Midbrain (tissue), 1 donor: ENCODE data around the gene ABTB2.

Experiments
- DNase-seq: peaks from one replicate; lab custom pipeline; 2025; lab: John Stamatoyannopoulos, UW

Gene ABTB2

DNA sequence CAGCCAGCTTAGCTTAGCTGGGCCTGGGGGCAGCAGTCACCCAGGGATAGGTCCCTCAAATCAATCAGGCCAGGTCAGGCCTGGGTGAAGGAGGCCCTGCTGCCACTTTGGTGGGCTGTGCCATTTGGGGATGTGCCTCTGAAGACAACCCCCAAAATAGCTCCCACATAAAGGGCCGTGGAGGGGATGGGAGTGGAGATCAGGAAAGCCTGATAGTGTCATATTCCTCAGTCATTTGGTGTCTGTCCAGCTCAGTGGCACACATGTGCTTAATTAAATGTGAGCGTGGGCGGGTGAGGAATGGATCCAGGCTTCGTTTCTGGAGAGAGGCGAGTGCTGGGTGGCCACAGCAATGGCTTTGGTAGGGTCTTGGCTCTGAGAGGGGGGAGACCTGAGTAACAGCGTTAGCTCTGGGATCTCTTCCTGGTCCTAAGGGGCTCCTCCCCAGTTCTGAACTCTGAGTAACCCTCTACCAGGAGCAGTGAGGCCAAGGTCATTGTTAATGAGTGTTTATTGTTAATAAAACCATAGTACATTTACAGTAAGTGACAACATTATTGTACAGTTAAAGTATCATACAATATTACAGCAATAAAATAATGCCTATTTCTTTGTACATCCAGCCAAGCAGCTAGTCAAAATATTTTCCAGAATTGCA lies 207.2 kb downstream of the ABTB2 start:
- no peak for DNase-seq

DNA sequence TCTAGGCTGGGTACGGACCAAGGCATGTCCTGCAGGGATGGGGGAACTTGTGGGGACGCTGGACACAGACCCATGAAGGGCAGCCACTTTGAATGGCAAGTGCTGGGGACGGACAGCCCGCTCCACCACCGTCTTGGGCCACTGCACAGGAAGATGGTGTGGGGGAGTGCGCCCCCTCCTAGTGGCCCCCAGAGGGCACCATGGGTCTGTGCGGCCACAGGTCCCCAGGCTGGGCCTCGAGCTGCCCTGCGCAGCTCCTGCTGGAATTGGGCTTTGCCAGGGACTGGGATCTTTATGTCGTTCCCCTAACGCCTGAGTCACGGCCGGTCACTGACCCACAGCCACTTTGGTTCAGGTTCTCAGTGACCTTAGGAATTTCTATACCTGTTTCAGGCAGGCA lies 208.0 kb downstream of the ABTB2 start:
- DNase-seq = no peak

DNA sequence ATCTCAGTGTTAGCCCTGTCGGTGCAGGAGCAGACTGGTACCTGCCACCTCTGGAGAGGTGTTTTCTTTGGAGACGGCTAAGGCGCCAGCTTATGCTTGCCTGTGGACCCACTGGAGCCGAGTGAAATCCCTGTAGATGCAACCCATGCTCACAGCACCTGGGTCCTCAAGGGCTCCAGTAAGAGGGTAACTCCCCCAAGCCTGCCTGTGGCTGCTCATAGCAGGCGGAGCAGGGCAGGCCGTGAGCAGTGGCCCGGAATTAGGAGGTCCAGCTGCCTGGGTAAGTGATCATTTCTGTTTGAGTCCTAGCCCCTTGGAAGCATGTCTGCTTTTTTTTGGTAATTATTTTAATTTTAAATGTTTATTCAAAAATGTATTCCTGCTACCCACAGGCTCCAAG lies 208.5 kb downstream of the ABTB2 start:
- no peak for DNase-seq

DNA sequence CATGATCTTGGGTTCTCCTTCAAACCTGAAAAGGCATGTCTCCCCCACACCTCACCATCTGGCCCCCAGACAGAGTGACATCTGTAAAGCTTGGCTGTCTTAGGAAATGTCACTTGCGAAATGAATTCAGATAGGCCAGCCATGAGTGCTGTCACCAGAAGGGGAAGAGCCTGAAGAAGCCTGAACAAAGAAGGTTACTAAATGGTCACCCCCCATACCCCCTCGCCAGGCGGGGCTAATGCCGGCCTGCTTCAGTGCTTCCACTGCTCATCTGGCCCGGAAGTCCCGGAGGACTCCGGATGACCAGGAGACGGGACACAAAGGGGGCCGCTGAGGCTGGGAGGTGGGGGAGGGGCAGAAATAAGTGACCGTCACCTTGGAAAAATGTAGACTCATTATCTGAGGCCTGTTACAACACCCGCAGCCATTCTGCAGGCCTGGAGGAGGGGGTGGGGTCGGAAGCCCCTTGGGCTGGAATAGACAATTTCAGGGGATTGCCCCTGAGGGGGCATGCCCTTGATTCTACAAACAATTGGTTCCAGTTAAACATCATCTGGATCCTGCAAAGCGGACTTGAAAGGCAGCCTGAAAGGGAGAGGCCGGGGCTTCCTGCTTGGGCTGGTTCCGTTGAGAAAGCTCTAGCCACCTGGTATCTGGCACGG lies 209.2 kb downstream of the ABTB2 start:
- no peak for DNase-seq

DNA sequence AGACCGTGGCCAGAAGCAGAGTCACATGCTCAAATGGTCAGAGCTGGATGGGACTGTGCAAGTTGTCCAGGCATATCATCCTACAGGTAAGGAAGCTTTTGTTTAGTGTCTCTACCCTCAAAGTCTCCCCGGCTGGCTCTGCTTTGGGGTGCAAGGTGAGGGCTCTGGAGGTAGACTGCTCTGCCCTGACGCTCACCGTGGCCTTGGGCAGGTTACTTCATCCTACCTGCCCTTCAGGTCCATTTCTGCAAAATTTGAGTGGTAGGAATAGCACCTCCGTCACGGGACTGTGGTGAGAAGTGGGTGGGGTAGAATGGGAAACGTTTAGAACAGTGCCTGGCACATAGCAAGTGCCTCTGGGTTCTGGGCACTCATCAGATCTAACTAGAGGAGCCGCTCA lies 210.2 kb downstream of the ABTB2 start:
- DNase-seq = no peak

DNA sequence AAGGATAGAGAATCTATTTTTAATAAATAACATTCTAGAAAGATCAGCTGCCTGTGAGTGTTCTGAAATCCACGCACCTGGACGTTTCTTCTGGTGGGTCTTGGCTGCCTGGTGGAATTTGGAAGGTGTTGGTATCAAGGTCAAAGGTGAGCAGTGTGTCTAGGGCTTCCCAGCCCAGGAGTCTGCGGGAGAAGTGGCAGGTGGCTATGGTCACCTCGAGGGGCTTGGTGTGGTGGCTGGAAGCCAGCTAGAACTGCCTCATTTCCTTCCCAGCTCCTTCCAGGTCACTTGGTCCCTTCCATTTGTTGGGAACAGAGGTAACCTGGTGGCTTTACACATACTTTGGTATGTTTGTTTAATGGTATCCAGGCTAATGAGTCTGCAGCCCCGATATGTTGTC lies 210.9 kb downstream of the ABTB2 start:
- no peak for DNase-seq

DNA sequence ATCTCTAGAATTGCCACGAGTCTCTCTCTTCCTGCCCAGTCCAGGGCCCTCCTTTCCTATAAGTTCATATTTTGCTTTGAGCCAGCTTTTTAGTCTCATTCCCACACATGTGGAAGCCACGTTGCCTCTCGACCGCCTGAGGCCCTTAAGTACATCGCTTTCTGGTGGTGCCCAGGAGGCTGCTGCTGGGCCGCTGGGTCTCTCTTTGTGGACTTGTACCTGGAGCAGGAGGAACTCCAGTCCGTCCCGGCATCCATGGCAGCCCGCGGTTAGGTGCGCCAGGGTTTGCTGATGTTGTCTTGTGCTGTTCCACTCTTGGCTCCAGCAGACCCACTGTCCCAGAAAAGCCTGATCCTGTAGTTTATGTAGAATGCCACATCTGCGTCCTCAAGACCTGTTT lies 211.4 kb downstream of the ABTB2 start:
- DNase-seq = no peak

DNA sequence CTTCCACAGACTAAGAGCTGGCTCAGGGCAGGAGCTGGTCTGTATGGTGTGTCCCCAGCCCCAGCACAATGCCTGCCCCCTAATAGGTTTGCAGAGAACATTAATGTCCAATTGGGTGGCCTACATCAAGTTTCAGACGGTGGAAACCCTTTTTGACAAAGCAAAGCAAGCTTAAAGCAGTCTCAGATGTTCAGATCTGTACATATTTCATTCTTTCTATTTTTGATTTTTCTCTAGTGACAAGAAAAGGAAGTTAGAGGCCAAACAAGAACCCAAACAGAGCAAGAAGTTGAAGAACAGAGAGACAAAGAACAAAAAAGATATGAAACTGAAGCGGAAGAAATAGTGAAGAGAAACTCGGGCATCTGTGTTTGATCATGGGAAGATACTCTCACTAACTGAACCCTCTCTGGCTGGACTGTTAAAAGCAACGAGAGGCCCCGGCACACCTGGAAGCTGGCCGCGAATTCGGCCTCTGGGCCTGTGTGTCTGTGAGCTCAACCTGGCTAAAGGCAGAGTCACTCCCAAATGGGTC lies 211.9 kb downstream of the ABTB2 start:
- DNase-seq = no peak

DNA sequence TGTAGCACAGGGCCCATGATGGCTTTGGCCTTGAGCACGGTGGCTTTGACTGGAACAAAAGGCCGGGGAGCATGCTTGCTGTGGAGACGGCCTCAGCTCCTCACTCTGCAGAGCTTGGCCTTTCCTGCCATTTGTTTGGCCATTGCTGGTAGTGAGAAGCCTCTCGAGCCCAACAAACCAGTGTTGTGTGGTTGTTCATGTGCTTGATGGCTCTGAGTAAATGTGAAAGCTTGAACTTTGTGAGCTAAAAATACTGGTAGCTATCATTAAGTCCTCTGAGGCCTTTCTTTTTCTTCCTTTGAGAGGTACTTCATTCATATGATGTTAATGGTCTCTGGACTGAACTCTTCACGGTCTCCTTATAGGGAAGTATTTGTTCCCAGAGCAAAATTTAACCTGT lies 212.7 kb downstream of the ABTB2 start:
- no peak for DNase-seq

DNA sequence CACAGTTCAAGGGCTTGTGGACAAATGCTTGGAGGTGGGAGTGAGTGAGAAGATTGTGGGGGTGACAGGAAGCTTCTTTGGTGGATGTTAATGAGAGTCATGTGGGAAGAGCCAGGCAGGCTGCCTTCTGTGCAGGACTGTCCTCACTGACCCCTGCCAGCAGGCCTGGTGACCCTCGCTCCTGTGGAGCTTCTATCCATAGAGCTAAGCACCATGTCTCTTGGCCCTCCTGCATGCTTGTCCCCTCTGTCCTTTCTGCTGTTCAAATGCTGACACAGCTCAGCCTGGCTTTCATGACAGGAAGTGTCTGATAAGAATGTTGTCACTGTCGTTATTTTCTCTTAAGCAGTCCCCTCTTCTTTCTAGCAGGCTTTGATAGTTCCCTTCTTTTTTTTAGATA lies 214.8 kb downstream of the ABTB2 start:
- no peak for DNase-seq

DNA sequence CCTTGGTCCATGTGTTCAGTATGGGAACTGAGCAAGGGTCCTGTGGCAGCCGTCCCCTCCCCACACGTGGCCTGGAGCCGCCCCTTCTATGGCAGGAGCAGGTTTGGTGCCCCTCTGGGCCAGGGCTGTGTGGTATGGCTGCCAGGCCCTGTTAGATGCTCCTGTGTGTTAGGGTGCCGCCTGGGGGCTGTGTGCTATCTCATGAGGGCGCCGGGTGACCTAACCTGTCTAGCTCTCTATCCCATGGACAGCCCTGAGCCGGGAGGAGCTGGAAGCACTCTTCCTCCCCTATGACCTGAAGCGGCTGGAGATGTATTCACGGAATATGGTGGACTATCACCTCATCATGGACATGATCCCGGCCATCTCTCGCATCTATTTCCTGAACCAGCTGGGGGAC lies 217.7 kb downstream of the ABTB2 start:
- DNase-seq = no peak

DNA sequence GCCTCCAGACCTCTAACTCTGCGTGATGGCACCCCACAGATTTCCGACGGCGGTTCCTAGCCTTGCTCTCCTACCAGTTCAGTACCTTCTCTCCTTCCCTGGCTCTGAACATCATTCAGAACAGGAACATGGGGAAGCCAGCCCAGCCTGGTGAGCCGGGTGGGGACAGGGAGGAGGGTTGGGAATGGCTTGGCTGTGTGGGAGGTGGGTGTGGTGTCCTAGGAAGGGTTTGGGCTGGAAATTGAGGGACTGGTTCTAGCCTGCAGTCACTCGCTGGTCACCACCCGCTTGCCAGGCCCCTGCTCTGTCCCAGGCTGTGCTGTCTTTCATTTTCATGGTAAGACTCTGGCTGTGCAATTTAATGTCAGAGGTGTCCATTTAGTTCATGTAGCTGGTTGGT lies 218.5 kb downstream of the ABTB2 start:
- no peak for DNase-seq

DNA sequence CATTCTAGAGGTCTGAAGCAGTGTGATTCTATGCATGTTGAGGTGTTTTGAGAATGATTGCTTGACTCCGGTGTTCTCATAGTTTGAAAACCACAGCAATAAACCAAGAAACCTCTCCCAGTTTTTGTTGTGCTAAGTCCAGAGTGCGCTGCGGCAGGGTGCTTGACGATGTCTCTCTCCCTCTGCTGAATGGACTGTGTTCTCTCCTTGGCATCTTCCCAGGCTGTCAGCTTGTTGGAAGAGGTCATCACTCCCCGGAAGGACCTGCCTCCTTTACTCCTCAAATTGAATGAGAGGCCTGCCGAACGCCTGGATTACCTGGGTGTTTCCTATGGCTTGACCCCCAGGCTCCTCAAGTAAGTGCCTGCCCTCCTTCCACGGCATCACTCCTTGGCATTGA lies 221.4 kb downstream of the ABTB2 start:
- no peak for DNase-seq

DNA sequence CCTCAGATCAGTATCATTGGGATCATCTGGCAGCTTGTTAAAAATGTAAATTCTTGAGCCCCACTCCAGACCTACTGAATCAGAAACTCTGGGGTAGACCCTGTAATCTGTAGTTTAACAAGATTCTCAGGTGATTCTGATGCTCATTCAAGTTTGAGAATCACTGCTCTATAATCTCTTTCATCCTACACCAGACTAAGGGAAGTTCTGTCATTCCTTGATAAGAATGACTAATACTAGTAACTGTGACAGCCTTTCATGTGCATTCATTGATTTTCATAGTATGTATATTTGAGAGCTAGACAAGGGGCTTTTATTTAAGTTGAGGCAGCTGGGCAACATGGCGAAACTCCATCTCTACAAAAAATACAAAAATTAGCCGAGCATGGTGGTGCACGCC lies 222.4 kb downstream of the ABTB2 start:
- no peak for DNase-seq

DNA sequence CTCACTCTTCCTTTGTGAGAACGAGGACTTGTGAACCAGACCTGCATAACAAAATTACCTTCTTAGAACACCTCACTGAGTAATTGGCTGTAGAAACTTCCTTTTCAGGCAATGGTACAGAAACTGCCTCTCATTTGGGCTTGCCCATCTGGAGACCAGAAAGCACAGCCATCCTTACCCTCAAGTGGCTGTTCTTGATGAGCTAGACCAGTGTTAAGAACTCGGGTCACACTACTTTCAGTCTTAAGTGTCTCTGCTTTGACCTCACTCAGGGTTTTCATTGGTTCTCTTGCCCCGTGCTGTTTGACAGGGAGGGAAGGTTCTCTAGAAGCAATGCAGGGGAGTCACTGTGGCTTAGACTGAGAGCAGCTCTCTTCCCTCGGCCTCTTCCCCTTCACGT lies 223.0 kb downstream of the ABTB2 start:
- DNase-seq = no peak

DNA sequence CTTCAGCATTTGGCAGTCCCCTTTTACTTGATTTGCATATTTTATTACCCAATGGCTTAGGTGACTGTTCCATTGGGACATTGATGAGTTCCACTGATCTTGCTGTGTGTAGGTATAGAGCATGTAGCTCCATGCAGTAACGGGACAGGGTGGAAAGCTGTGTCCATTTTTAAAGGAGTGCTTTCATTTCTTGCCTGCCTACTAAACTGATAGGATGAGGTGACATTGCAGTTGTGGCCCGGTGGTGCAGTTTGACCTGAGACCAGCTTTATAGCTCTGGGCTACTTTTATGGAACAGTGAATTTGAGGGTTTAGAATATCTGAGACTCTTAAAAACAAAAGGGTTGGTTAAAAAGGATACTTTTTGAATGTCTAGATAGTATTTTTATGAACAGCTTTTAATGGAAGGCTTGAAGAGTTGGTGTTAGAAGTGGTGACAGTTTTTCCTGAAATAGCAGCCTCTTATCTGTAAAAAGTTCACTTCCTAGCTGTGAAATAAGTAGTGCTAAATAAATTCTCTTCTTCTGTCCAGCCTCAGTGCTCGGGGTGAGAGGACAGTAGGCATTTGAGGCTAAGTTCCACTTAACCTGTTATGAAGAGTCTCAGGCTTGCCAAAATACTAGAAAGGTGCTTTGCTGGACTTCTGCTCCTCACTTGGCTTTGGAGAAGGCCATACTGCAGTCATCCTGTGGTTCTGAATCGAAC lies 225.4 kb downstream of the ABTB2 start:
- no peak for DNase-seq

DNA sequence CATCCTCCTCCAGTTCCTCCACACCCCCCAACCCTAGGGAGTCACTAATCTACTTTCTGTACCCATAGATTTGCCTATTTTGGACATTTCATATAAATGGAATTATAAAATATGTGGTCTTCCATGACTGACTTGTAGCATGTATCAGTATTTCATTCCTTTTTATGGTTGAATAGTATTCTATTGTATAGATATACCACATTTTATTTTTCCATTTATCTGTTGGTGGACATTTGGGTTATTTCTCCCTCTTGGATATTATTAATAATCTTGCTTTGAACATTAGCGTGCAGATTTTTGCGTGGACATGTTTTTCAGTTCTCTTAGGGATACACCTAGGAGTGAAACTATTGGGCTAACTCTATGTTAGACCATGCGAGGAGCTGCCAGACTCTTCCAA lies 229.0 kb downstream of the ABTB2 start:
- no peak for DNase-seq

DNA sequence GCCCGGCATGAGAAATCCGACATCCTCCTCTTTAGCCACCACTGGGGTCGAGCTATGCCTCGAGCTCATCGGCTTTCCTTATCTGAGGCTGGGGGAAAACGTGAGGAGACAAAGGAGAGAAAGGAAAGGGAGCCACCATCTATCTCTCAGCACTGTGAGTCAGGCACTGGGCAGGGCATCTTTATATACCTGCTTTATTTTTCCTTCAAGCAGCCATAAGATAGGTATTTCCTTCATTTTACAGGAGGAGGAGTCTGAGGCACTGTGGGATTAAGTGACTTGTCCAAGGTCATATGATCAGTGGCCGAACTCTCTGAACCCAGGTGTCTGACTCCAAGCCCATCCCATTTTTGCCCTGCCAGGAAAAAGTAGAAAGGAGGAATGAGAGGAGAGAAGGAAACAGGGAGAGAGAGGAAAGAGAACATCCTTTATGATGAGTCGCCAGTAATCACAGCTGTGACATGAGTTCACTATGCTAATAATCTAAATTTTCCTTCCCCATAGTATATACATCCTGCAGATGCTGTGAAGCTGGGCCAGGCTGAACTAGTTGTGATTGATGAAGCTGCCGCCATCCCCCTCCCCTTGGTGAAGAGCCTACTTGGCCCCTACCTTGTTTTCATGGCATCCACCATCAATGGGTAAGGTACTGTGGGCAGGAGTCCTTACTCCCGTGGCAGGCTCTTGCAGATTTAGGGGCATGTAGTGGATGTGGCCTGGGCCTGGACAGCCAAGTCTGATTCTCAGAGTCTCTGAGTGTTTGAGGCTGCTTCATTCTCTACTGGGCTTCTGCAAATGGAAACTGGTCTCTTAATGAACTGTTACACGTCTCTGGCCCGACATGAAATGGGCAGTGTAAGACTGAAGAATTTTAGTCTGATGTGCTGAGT lies 230.6 kb downstream of the ABTB2 start:
- DNase-seq = no peak

DNA sequence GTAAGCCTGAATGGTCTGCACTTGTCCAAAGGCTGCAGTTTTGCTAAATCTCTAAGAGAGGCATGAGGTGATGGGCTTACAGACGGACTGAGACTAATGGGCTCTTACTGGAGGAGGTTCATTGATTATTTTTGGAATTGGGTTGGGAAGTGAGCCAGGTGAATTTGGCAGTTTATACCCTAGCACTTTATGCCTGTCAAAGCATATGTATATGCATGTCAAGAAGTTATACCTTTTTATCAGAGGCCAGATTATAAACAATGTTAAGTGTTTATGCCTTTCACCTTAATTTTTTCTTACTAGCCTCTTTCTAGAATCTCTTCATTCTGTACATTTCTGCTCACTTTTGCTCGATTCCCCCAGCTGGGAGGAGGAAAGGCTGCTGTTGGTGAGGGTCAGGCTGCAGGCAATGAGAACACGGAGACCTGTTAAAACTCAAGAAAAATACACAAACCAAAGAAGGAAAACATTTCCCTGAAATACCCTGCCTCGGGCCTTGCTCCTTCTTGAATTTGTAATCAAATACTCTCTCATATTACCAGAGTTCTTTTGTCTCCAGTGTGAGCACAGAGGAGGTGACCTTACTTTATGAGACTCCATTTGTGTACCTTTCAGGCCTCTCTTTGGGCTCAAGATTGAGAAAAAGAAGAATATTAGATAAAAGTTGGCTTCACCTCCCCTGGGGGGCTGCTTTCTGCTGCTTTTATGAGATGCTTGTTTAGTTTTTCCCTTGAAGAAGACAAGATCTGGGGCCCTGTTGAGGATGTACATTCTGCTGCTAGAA lies 232.7 kb downstream of the ABTB2 start:
- DNase-seq = no peak

DNA sequence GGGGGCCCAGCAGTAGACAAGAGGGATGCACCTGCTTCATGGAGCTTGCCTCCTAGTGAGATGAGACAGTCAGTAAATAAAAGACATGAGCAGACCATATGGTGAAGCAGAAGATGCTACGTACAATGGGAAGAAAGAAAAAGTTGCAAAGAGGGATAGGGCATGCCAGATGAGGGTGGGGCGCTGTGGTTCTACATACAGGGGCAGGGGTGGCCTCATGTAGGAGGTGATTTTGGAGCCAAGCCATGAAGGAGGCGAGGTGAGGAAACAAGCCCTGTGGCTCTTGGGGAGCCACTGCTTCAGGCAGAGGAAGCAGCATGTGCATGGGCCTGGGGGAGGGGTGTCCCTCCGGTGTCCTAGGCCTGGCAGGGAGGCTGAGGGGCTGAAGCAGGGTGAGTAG lies 237.2 kb downstream of the ABTB2 start:
- no peak for DNase-seq

DNA sequence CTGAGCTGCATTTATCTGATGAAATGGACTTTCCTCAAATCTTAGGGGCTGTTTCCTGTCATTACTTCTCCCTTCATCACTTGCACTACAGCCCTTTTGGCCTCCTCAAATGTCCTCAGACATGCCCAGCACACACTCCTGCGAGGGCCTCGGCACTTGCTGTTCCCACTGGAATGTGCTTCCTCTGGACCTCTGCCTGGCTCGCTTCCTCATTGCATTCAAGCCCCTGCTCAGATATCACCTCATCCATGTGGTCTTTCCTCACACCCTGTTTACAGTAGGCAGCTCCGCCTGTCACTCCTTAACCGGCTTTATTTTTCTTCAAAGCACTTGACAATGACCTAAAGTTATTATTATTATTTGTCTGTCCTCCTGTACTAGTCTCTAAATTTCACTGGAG lies 243.3 kb downstream of the ABTB2 start:
- DNase-seq = no peak
